ENCODE measurements around the gene RNMT.

The RNMT gene

GRCh38 chr18:13715330-13715729 is 11.1 kb upstream of the RNMT start:
- no peaks in the 10 kb centered on the region for H3K36me3 ChIP-seq (ENCODE audit: low read length)
- H3K9me3 ChIP-seq (ENCODE audit: insufficient read depth, low read length), result no peaks in the 10 kb centered on the region
- no peaks in the 10 kb centered on the region for H3F3A ChIP-seq (ENCODE audit: insufficient read depth)
- no peak overlapping the region for H3K27ac ChIP-seq (ENCODE audit: low read depth, low read length)
- TF ChIP-seq EZH2phosphoT487 (conservative IDR thresholded peaks at IDR 0.05; ENCODE audit: low read length) (no peak), CTCF (IDR thresholded peaks at IDR 0.05; ENCODE audit: insufficient read depth, low read length, poor library complexity, severe bottlenecking) (no peak)
- no peak overlapping the region for H3K4me2 ChIP-seq (ENCODE audit: low read depth, low read length, poor library complexity, severe bottlenecking)
- H3K79me2 ChIP-seq (ENCODE audit: insufficient read depth, low read length), result peaks cover 100% of the 10 kb centered on the region
- H4K20me1 ChIP-seq (ENCODE audit: low read depth, low read length), result no peaks in the 10 kb centered on the region; the same call in 1 of the 2 replicates
- H3K9ac ChIP-seq (ENCODE audit: low read length), result no peak overlapping the region
- no peaks in the 10 kb centered on the region for H3K27me3 ChIP-seq (ENCODE audit: low read length)
- no peak overlapping the region for H2AFZ ChIP-seq (ENCODE audit: low read depth, low read length, severe bottlenecking)
- H3K4me3 ChIP-seq (ENCODE audit: insufficient read depth, low read length, poor library complexity, severe bottlenecking), result no peak overlapping the region
- H3K9me2 ChIP-seq (replicated peaks; ENCODE audit: insufficient read depth, low read length), result no peaks in the 10 kb centered on the region

GRCh38 chr18:13716916-13717315 is 9.6 kb upstream of the RNMT start:
- Histone ChIP-seq H3K4me3 (ENCODE audit: insufficient read depth, low read length, poor library complexity, severe bottlenecking) (no peak overlapping the region), H2AFZ (ENCODE audit: low read depth, low read length, severe bottlenecking) (no peak overlapping the region), H3F3A (ENCODE audit: insufficient read depth) (no peaks in the 10 kb centered on the region), H3K27me3 (ENCODE audit: low read length) (no peaks in the 10 kb centered on the region), H3K27ac (ENCODE audit: low read depth, low read length) (no peak overlapping the region), H3K9me3 (ENCODE audit: insufficient read depth, low read length) (no peaks in the 10 kb centered on the region), H4K20me1 (ENCODE audit: low read depth, low read length) (no peaks in the 10 kb centered on the region; the same call in 1 of the 2 replicates), H3K36me3 (ENCODE audit: low read length) (no peaks in the 10 kb centered on the region), H3K9me2 (replicated peaks; ENCODE audit: insufficient read depth, low read length) (no peaks in the 10 kb centered on the region), H3K79me2 (ENCODE audit: insufficient read depth, low read length) (peaks cover 100% of the 10 kb centered on the region), H3K4me2 (ENCODE audit: low read depth, low read length, poor library complexity, severe bottlenecking) (no peak overlapping the region), H3K9ac (ENCODE audit: low read length) (no peak overlapping the region)
- TF ChIP-seq EZH2phosphoT487 (conservative IDR thresholded peaks at IDR 0.05; ENCODE audit: low read length) (no peak), CTCF (IDR thresholded peaks at IDR 0.05; ENCODE audit: insufficient read depth, low read length, poor library complexity, severe bottlenecking) (no peak)

- no peaks in the 10 kb centered on the region for H3K9me2 ChIP-seq (replicated peaks; ENCODE audit: insufficient read depth, low read length)
- H3K36me3 ChIP-seq (ENCODE audit: low read length), result no peaks in the 10 kb centered on the region
- no peak overlapping the region for H3K4me2 ChIP-seq (ENCODE audit: low read depth, low read length, poor library complexity, severe bottlenecking)
- H3K27ac ChIP-seq (ENCODE audit: low read depth, low read length), result no peak overlapping the region
- H3F3A ChIP-seq (ENCODE audit: insufficient read depth), result no peaks in the 10 kb centered on the region
- H2AFZ ChIP-seq (ENCODE audit: low read depth, low read length, severe bottlenecking), result no peak overlapping the region
- TF ChIP-seq CTCF (IDR thresholded peaks at IDR 0.05; ENCODE audit: insufficient read depth, low read length, poor library complexity, severe bottlenecking), result no peak
- TF ChIP-seq EZH2phosphoT487 (conservative IDR thresholded peaks at IDR 0.05; ENCODE audit: low read length), result no peak
- H3K79me2 ChIP-seq (ENCODE audit: insufficient read depth, low read length), result peaks cover 100% of the 10 kb centered on the region
- H3K9me3 ChIP-seq (ENCODE audit: insufficient read depth, low read length), result no peaks in the 10 kb centered on the region
- H3K9ac ChIP-seq (ENCODE audit: low read length), result no peak overlapping the region
- no peaks in the 10 kb centered on the region for H3K27me3 ChIP-seq (ENCODE audit: low read length)
- H4K20me1 ChIP-seq (ENCODE audit: low read depth, low read length), result peaks cover 4% of the 10 kb centered on the region; the same call in 1 of the 2 replicates
- H3K4me3 ChIP-seq (ENCODE audit: insufficient read depth, low read length, poor library complexity, severe bottlenecking), result no peak overlapping the region
These were observed 6.3 kb upstream of the RNMT start for GRCh38 chr18:13720123-13720522.
